ENCODE results near the gene CMAS.
A peak's percentile ranks its signal among the peaks of the same experiment; 100 is the strongest.
"Not testable (repeated sequence)": the region's sequence is repeated elsewhere in the genome, so short reads cannot be mapped to it uniquely, and the experiment has no call there.

The CMAS gene

GRCh38 chr12:22048351-22049041, 2.5 kb downstream of the CMAS start:
- TF ChIP-seq CTCF (IDR thresholded peaks at IDR 0.05; ENCODE audit: unreplicated experiment in 3 of 3) = no peak
- Mint-ChIP-seq H3K4me3 (peak overlapping the region; percentile 46 to 71 (median 66)), H3K27me3 (ENCODE audit: low read depth) (no peaks in the 10 kb centered on the region), H3K27ac (peak overlapping the region in 2 of 3 experiments; percentile 19), H3K36me3 (ENCODE audit: low read depth) (peaks cover 14% of the 10 kb centered on the region), H3K9me3 (no peaks in the 10 kb centered on the region), H3K4me1 (peaks cover 30% of the 10 kb centered on the region)

- Mint-ChIP-seq H3K4me3 (no peak overlapping the region), H3K27me3 (ENCODE audit: low read depth) (no peaks in the 10 kb centered on the region), H3K4me1 (peaks cover 30% of the 10 kb centered on the region), H3K9me3 (no peaks in the 10 kb centered on the region), H3K27ac (peak overlapping the region in 1 of 3 experiments; percentile 65), H3K36me3 (ENCODE audit: low read depth) (peaks cover 14% of the 10 kb centered on the region)
- no peak for TF ChIP-seq CTCF (IDR thresholded peaks at IDR 0.05; ENCODE audit: unreplicated experiment in 3 of 3)
These were observed 4.1 kb downstream of the CMAS start for GRCh38 chr12:22050078-22050477.

GRCh38 chr12:22051114-22051698, 5.2 kb downstream of the CMAS start:
- Mint-ChIP-seq H3K9me3 (no peaks in the 10 kb centered on the region), H3K36me3 (ENCODE audit: low read depth) (peaks cover 24% of the 10 kb centered on the region), H3K4me3 (no peak overlapping the region), H3K4me1 (peaks cover 30% of the 10 kb centered on the region), H3K27me3 (ENCODE audit: low read depth) (no peaks in the 10 kb centered on the region), H3K27ac (peak overlapping the region in 1 of 3 experiments; percentile 65)
- TF ChIP-seq CTCF (IDR thresholded peaks at IDR 0.05; ENCODE audit: unreplicated experiment in 3 of 3) = no peak

GRCh38 chr12:22052994-22053393, 7.0 kb downstream of the CMAS start:
- H3K36me3 Mint-ChIP-seq (ENCODE audit: low read depth) = peaks cover 35% of the 10 kb centered on the region
- not testable (repeated sequence) for H3K9me3 Mint-ChIP-seq; H3K27me3 Mint-ChIP-seq (ENCODE audit: low read depth); H3K27ac Mint-ChIP-seq; H3K4me3 Mint-ChIP-seq
- peaks cover 17% of the 10 kb centered on the region for H3K4me1 Mint-ChIP-seq

GRCh38 chr12:22054155-22054554, 8.1 kb downstream of the CMAS start:
- Mint-ChIP-seq H3K36me3 (ENCODE audit: low read depth) (peaks cover 33% of the 10 kb centered on the region), H3K27me3 (ENCODE audit: low read depth) (no peaks in the 10 kb centered on the region), H3K27ac (no peak overlapping the region)

GRCh38 chr12:22056607-22057006, 10.6 kb downstream of the CMAS start:
- TF ChIP-seq CTCF (IDR thresholded peaks at IDR 0.05; ENCODE audit: unreplicated experiment in 3 of 3) = no peak
- Mint-ChIP-seq H3K27ac (no peak overlapping the region), H3K4me3 (no peak overlapping the region), H3K36me3 (ENCODE audit: low read depth) (peaks cover 35% of the 10 kb centered on the region), H3K4me1 (no peaks in the 10 kb centered on the region), H3K9me3 (no peaks in the 10 kb centered on the region), H3K27me3 (ENCODE audit: low read depth) (no peaks in the 10 kb centered on the region)

More at GRCh38 chr12:22054155-22054554, 8.1 kb downstream of the CMAS start:
- Mint-ChIP-seq H3K4me1 (peaks cover 8% of the 10 kb centered on the region), H3K9me3 (no peaks in the 10 kb centered on the region), H3K4me3 (no peak overlapping the region)
- TF ChIP-seq CTCF (IDR thresholded peaks at IDR 0.05; ENCODE audit: unreplicated experiment in 3 of 3) = no peak

All from nephron (organoid).